OCI-LY1 (cell line): ENCODE data around the gene CNTN3.

ENCODE experiments used
- EZH2 ChIP-seq: fragments of 200-600 bp; sonication (generic), shearing (Covaris generic); IDR thresholded peaks from 2 replicates; pipeline ENCODE4 v1.8.0; 2017; ENCODE audit warnings: borderline replicate concordance, mixed run types, mild to moderate bottlenecking, antibody characterized with exemption, low read length, moderate library complexity, mixed read lengths
- TF ChIP-seq, protein P1 (sequence below): fragments of 200-600 bp; sonication (generic), shearing (Covaris generic); IDR thresholded peaks from 2 replicates; pipeline ENCODE4 v1.5.1; 2017; ENCODE audit warnings: mild to moderate bottlenecking, antibody characterized with exemption, low read length, moderate library complexity, mixed read lengths

DNA sequence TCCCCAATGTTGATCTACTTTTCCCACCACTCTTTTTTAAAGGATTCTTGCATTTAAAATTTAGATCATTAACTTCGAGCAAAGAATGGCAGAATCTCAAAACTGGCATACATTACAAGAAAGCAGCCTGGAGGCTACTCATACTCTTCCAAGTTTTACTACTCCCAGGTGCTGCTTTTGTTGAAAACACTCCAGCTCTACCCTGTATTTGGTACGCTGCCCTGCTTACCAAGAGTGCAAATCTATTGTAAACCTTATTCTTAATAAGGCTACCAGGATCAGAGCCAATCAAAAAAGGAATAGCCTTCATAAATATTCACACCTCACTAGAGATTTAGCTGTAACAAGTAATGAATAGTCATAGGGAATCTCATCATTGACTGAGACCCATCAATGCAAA lies 11.6 kb upstream of the CNTN3 start:
- TF ChIP-seq, protein P1, sequence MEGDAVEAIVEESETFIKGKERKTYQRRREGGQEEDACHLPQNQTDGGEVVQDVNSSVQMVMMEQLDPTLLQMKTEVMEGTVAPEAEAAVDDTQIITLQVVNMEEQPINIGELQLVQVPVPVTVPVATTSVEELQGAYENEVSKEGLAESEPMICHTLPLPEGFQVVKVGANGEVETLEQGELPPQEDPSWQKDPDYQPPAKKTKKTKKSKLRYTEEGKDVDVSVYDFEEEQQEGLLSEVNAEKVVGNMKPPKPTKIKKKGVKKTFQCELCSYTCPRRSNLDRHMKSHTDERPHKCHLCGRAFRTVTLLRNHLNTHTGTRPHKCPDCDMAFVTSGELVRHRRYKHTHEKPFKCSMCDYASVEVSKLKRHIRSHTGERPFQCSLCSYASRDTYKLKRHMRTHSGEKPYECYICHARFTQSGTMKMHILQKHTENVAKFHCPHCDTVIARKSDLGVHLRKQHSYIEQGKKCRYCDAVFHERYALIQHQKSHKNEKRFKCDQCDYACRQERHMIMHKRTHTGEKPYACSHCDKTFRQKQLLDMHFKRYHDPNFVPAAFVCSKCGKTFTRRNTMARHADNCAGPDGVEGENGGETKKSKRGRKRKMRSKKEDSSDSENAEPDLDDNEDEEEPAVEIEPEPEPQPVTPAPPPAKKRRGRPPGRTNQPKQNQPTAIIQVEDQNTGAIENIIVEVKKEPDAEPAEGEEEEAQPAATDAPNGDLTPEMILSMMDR: no peak
- TF ChIP-seq EZH2: no peak
